VCaP (cell line): ENCODE results near the gene FBXO21.

Source experiments
- H3K27ac ChIP-seq: fragments of 450-650 bp; 2 replicates; pipeline ENCODE4 v1.5.1; 2017
- TF ChIP-seq, protein P1 (sequence below): fragments of 450-650 bp; conservative IDR thresholded peaks from 2 replicates; pipeline ENCODE4 v1.5.1; 2017; ENCODE audit warnings: mild to moderate bottlenecking, moderate library complexity

The FBXO21 gene

GRCh38 chr12:117140397-117141096 is 49.7 kb downstream of the FBXO21 start:
- peak overlapping the region; percentile 93 for H3K27ac ChIP-seq
- TF ChIP-seq, protein P1, sequence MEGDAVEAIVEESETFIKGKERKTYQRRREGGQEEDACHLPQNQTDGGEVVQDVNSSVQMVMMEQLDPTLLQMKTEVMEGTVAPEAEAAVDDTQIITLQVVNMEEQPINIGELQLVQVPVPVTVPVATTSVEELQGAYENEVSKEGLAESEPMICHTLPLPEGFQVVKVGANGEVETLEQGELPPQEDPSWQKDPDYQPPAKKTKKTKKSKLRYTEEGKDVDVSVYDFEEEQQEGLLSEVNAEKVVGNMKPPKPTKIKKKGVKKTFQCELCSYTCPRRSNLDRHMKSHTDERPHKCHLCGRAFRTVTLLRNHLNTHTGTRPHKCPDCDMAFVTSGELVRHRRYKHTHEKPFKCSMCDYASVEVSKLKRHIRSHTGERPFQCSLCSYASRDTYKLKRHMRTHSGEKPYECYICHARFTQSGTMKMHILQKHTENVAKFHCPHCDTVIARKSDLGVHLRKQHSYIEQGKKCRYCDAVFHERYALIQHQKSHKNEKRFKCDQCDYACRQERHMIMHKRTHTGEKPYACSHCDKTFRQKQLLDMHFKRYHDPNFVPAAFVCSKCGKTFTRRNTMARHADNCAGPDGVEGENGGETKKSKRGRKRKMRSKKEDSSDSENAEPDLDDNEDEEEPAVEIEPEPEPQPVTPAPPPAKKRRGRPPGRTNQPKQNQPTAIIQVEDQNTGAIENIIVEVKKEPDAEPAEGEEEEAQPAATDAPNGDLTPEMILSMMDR, result no peak

DNA sequence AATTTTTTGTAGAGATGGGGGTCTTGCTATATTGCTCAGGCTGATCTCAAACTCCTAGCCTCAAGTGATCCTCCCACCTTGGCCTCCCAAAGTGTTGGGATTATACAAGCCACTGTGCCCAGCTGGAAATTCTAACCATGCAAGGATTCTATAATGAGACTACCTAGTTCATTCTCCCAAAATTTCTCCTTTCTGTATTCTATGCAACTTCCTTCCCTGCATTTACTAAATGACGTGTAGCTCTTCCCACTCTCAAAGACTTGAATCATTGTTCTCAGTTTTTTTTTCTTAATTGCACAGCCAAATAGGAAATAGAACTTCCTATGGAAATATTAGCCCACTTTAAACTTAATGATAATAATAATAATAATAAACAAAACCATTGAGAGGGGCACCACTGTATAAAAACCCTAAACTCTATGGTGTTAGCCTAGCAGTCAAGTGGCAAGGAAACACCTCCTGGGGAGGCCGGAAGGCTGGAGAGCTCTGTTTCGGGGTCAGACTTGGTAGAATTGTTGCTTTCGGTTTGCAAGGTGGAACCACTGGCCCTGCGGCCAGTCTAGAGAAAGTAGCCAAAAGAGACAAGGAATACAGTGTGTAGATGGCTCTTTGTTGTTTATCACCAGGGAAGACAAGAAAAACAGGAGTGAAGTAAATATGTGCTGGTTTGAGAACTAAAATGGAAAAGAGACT is 51.1 kb downstream of the FBXO21 start:
- H3K27ac ChIP-seq, result peak overlapping the region; percentile 93
- TF ChIP-seq, protein P1, result no peak

GRCh38 chr12:117134721-117135120 is 55.5 kb downstream of the FBXO21 start:
- H3K27ac ChIP-seq, result no peak overlapping the region
- TF ChIP-seq, protein P1, result no peak

DNA sequence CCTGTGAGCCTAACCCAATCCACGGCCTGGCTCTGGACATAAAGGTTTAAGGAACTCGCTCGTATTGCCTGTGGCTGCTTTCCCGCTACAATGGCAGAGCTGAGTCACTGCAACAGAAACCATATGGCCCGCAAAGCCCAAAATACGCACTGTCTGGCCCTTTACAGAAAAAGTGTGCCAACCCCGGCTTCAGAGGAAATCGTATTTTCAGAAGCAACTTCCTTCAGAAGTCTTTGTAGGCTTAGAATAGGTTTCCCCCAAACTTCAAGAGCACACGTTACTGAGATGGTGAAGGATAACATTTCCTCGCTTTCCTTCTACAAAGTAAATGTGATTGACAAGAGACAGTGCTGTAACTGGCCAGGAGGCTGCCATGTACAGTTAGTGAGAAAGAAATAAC is 56.2 kb downstream of the FBXO21 start:
- TF ChIP-seq, protein P1, result no peak
- no peak overlapping the region for H3K27ac ChIP-seq

DNA sequence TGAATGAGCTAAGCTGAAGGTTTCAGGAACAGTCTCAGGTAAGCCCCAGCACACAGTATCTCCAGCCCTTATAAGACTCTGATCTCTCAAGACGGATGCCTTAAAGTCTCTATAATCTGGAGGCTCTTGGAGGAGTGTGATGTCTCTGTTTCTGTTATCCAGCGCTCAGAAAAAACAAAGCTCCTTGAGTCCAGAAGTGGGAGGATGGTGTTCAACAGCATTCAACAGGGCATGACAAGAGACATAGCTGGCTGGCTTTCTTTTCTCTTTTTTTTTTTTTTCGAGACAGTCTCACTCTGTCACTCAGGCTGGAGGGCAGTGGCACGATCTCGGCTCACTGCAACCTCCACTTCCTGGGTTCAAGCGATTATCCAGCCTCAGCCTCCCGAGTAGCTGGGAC is 59.5 kb downstream of the FBXO21 start:
- TF ChIP-seq, protein P1, result no peak
- no peak overlapping the region for H3K27ac ChIP-seq

DNA sequence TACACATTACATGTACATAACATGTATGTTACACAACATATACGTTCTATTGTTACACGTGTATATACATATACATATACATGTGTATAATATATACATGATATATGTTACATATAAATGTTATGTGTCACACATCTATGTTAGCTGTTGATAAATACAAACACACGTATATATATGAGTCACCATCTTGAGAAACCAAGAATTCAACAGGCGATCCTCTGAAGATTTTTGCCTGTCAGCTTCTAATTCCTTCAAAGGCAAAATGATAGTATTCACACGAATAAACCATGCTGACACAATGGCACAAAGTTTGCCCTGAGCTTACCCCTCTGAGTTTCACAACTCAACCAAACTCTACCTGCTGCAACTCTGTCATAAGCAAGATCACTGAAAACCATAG is 60.9 kb downstream of the FBXO21 start:
- no peak overlapping the region for H3K27ac ChIP-seq
- TF ChIP-seq, protein P1, result no peak

GRCh38 chr12:117127933-117128823 is 62.1 kb downstream of the FBXO21 start:
- TF ChIP-seq, protein P1, result no peak
- H3K27ac ChIP-seq, result no peak overlapping the region
